Sciatic nerve (tissue), 2 donors: Measurements from ENCODE around the gene TMEM108. TPM values are rescaled to one million over a fixed set of nuclear protein-coding genes. Genes with fewer than 3 reads are reported as not detected.

Experiments
- ATAC-seq: fragments of 200-7000 bp; cut with Tn5 transposase; one replicate; pipeline ENCODE4 v1.9.1; 2020; ENCODE audit warnings: mild to moderate bottlenecking, moderate library complexity
- DNase-seq: peaks from one replicate; pipeline ENCODE4 v3.0.0-alpha.2; 2020; ENCODE audit warnings: low spot score
- intact Hi-C: fragments of 100-400 bp; cut with DNase I; formaldehyde crosslinking; loops from one replicate; pipeline ENCODE4 v1.14.2; 2022
- total RNA-seq: library from RNA; stranded (reverse); fragmentation: NEBNext Ultra II Directional; extraction: Animal tissue kit (Norgen Biotek cat#: 25700); gene quantifications from one replicate; pipeline ENCODE4 v1.2.1, GENCODE V29; 2021
- donor health status: DM: no; HTN: no; CAD: no.
- donor health status: DM: no; HTN: no; CAD: no.

TMEM108 gene
- total RNA-seq, 1 donor from 2014 or later = 0.67 TPM

- intact Hi-C loops = no loop called here
- no peak for ATAC-seq
These were observed 350.7 kb downstream of the TMEM108 start for GRCh38 chr3:133388696-133389395.

GRCh38 chr3:133390715-133391114, 352.5 kb downstream of the TMEM108 start:
- ATAC-seq (no peak), DNase-seq (no peak)
- intact Hi-C loops = no loop called here

More at GRCh38 chr3:133388696-133389395, 350.7 kb downstream of the TMEM108 start:
- no peak for DNase-seq

- intact Hi-C loops = no loop called here
- DNase-seq (no peak), ATAC-seq (no peak)
These were observed 355.0 kb downstream of the TMEM108 start for GRCh38 chr3:133393204-133393603.

GRCh38 chr3:133393691-133394474, 355.7 kb downstream of the TMEM108 start:
- intact Hi-C loops = no loop called here
- DNase-seq = no peak
- ATAC-seq = no peak

GRCh38 chr3:133394561-133395311, 356.5 kb downstream of the TMEM108 start:
- no peak for ATAC-seq

GRCh38 chr3:133396906-133397305, 358.7 kb downstream of the TMEM108 start:
- ATAC-seq (no peak), DNase-seq (no peak)
- intact Hi-C loops = no loop called here

More at GRCh38 chr3:133394561-133395311, 356.5 kb downstream of the TMEM108 start:
- DNase-seq = no peak
- intact Hi-C loops = no loop called here

- no peak for DNase-seq
- ATAC-seq = no peak
These were observed 361.9 kb downstream of the TMEM108 start, which contains the start of gene BFSP2 for GRCh38 chr3:133400006-133400515. Gene BFSP2, plus strand, starts transcription at chr3:133400056. Its CDS starts 28 bp downstream, at chr3:133400084.

GRCh38 chr3:133401374-133402135, 363.4 kb downstream of the TMEM108 start:
- intact Hi-C loops = no loop called here
- DNase-seq = peak; percentile 23
- ATAC-seq = peak; percentile 38

More at GRCh38 chr3:133400006-133400515, 361.9 kb downstream of the TMEM108 start, which contains the start of gene BFSP2:
- intact Hi-C loops = no loop called here

- DNase-seq (peak; percentile 7), ATAC-seq (no peak)
- intact Hi-C loops = no loop called here
These were observed 366.7 kb downstream of the TMEM108 start for GRCh38 chr3:133404920-133405319.

- no peak for DNase-seq
- intact Hi-C loops = no loop called here
- no peak for ATAC-seq
These were observed 370.2 kb downstream of the TMEM108 start for GRCh38 chr3:133408366-133408765.

- intact Hi-C loops = no loop called here
- DNase-seq = no peak
- no peak for ATAC-seq
These were observed 370.8 kb downstream of the TMEM108 start for GRCh38 chr3:133408961-133409360.

- DNase-seq = no peak
- intact Hi-C loops = no loop called here
- ATAC-seq = no peak
These were observed 372.2 kb downstream of the TMEM108 start for GRCh38 chr3:133410191-133410892.

- intact Hi-C loops = no loop called here
- ATAC-seq = peak; percentile 45
- DNase-seq = no peak
These were observed 374.3 kb downstream of the TMEM108 start for GRCh38 chr3:133412183-133413132.

GRCh38 chr3:133413161-133414020, 375.2 kb downstream of the TMEM108 start:
- intact Hi-C loops = no loop called here
- ATAC-seq (peak; percentile 83), DNase-seq (no peak)

- DNase-seq (no peak), ATAC-seq (no peak)
- intact Hi-C loops = no loop called here
These were observed 375.8 kb downstream of the TMEM108 start for GRCh38 chr3:133414021-133414392.

- DNase-seq (no peak), ATAC-seq (no peak)
- intact Hi-C loops = no loop called here
These were observed 380.2 kb downstream of the TMEM108 start for GRCh38 chr3:133418361-133418760.
